Endothelial cell of hepatic sinusoid (primary cell): ENCODE data around the gene TRMT61A.
"Not testable (repeated sequence)": the region's sequence is repeated elsewhere in the genome, so short reads cannot be mapped to it uniquely, and the experiment has no call there.

Source experiments
- in situ Hi-C: cut with HindIII; loops from 2 replicates; pipeline ENCODE4 v1.10.0; 2017; ENCODE audit warnings: low sequenced_read_pairs

TRMT61A gene

DNA sequence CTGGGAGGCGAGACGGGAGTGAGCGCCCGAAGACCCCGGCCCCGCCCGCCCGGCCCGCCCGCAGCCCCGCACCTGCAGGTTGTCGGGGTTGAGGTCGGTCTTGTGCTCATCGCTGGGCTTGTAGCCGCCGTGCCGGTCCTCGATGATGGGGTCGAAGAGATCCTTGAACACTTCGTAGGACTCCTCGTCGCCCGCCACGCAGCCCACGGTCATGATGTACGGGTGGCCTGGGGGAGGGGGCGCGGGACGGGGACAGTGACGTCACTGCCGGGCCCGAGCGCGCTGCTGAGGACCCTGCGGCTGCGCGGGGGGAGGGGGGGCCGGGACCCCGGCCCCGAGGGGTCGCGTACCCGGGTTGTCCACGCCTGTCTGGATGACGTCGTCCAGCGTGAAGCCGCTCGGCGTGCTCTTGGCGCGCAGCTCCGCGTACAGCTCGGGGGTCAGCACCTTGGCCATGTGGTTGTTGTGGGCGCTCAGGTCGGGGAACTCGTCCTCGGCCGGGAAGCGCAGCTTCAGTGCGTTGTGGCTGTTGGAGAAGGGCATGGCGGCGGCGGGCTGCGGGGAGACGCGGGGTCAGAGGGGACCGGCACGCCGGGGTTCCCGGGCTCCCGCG, 6.9 kb upstream of the TRMT61A start:
- in situ Hi-C loops: loop anchor here (5.0 kb wide), 2 partner anchors 45 to 70 kb away; no protein-coding TSS in a partner anchor

GRCh38 chr14:103522649-103523574, 6.1 kb upstream of the TRMT61A start, which contains the start of gene CKB:
CKB (minus strand) TSS chr14:103522830; CDS start chr14:103522493, 337 bp downstream.
- in situ Hi-C loops: loop anchor here (5.0 kb wide), 2 partner anchors 46 to 69 kb away; no protein-coding TSS in a partner anchor

GRCh38 chr14:103523575-103523954, 5.4 kb upstream of the TRMT61A start:
- in situ Hi-C loops: loop anchor here (5.0 kb wide), 2 partner anchors 46 to 69 kb away; no protein-coding TSS in a partner anchor

- in situ Hi-C loops: loop anchor here (5.0 kb wide), 2 partner anchors 47 to 68 kb away; no protein-coding TSS in a partner anchor
Measured at GRCh38 chr14:103524002-103524935, 4.7 kb upstream of the TRMT61A start.

- in situ Hi-C loops: not testable (repeated sequence)
Measured at GRCh38 chr14:103525430-103526246, 3.4 kb upstream of the TRMT61A start.

DNA sequence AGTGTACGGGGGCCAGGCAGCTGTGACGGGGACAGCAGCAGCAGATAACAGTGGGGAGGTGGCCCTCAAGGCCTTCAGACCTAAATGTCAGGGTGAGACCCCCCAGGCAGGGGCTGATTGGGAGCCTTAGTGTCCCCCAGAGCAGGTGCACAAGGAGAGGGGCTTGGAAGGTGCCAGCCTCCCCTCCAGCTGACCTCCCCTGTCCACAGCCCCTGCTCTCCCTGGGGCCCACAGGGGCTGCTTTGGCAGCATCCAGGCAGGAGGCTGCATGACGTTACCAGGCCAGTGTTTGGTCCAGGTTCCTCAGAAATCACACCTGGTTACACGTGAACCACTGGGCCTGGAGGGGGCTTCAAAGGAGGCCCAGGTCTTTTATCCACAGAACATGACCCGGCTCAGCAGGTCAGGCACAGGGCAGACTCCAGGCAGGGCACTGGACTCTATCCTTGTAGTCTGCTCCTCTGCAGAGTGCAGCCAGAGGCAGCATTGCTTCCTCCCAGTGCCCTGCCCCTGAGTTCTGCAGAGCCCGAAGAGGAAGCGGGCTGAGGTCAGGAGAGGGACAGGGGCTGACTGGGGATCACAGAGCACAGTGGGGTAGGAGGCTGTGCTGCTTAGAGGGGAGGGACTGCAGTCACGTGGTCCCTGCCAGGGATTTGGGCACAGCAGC, 2.6 kb upstream of the TRMT61A start:
- in situ Hi-C loops: no loop called here

GRCh38 chr14:103526914-103527248, 2.1 kb upstream of the TRMT61A start:
- in situ Hi-C loops: no loop called here

- in situ Hi-C loops: no loop called here
Measured at GRCh38 chr14:103527408-103528145, 1.4 kb upstream of the TRMT61A start.

- in situ Hi-C loops: no loop called here
Measured at GRCh38 chr14:103528146-103528586, 830 bp upstream of the TRMT61A start.

DNA sequence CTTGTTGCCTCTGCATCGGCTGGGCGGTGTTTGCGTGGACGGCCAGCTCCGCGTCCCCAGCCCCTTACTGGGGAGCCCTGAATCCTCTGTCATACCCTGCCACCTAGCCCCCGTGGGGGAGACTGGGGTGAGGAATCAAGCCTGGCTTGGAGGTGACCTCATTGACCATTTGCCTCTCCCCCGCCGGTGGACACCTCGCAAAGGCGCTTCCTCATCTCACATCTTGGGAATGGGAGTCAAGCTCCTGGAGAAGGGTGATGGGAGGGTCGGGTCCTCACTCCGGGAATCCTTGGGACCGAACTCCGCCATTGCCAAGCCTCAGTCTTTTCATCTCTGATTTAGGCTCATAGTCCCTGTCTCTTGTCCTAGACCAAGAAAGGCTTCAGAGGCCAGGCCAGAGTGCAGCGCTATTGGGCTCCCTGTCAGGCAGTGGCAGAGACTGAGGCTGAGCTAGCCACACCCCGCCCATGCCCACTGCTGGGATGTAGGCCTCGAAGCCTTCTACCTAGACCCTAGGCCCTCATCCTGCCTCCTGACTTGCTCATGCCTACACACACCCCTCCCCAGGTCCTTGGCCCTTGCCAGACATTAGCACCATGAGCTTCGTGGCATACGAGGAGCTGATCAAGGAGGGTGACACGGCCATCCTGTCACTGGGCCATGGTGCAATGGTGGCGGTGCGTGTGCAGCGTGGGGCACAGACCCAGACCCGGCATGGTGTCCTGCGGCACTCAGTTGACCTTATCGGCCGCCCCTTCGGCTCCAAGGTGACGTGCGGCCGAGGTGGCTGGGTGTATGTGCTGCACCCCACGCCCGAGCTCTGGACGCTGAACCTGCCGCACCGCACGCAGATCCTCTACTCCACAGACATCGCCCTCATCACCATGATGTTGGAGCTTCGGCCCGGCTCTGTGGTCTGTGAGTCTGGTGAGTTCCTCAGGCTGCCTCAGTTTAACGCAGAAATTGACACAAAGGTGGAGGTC, 678 bp downstream of the TRMT61A start:
- in situ Hi-C loops: no loop called here

DNA sequence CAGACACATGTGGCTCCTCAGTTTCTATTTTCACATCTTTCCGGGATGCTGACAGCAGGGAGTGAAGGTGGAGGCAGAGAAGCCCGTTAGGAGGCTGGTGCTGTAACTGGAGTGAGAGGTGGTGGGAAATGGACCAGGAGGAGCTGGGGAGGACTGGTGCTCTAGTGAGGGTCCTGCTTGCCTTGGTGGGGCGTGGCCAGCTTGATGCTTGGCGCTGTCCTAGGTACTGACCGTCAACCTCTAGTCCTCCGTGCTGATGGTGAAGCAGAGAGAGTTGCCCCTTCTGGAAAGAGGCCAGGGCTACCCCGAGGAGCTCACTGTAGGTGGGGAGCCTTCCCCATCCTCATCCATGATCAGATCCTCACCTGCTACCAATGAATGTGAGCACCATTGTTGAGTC, 1.4 kb downstream of the TRMT61A start:
- in situ Hi-C loops: no loop called here

- in situ Hi-C loops: no loop called here
Measured at GRCh38 chr14:103530831-103531230, 1.8 kb downstream of the TRMT61A start.

- in situ Hi-C loops: no loop called here
Measured at GRCh38 chr14:103531421-103532215, 2.6 kb downstream of the TRMT61A start.

DNA sequence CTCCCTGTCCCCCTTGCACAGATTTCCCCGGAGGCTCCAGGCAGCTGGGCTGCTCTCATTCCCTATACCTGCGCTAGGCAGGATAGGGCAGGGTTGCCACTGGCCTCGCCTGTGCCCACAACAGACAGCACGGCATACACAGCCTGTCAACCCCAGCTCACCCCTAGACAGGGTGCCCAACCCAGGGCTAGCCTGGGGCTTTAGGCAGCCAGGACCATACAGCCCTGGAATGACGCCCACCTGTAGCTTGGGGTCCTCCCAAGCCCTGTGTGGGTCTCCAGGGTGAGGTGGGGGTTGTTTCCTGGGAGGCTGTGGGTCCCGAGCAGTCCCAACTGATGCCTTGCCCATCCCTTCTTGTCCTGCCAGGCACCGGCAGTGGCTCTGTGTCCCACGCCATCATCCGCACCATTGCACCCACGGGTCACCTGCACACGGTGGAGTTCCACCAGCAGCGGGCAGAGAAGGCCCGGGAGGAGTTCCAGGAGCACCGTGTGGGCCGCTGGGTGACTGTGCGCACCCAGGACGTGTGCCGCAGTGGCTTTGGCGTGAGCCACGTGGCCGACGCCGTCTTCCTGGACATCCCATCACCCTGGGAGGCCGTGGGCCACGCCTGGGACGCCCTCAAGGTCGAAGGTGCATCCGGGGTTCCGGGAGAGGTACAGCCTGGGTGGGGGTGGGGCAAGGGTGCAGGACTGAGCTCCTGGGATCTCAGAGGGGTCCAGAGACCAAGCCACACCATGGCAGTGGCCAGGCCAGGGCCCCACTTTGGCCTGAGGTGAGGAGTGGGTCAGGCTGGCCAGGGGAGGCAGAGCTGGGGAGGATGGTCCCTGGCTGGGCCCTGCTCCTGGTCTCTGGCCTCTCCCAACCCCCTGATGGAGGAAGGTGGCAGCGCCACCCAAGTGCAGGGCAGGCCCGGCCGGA, 3.5 kb downstream of the TRMT61A start:
- in situ Hi-C loops: no loop called here

DNA sequence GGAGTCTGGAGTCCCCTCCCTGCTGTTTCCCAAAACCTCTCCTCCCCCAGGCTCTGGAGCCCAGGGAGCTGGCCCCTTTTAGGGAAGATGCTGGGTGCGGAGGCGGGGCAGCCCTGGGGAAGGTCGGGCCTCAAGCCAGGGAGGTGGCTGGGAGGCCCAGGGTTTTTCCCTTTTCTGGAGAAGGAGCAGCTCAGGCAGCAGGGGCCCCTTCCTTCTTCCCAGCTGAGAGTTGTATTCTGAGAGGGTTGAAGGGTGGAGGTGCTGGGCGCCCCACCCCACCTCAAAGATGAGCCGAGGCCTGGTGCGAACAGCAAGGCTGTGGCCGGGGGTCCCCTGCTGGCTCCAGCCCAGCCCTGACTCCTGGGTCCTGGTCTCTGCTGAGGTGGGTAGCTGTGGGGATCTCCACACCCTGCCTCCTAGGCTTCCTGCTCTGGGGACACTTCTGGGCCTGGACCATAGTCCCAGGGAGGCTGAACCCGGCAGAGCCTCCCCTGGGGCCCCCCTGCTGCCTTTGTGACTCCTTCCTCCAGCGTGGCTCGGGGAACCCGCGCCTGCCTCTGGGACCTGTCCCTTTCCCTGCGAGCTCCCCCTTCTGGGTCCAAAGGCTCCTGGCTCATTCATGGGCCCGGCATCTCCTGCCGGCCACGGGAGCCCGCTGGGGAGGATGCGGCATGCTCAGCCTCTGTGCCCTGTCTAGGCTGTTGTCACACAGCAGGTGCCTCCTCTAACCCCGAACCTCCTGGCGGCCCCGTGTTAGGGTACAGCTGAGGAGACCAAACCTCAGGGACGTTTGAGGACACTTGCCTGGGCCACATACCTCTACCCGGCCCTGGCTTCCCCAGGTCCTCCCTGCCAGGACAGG, 4.4 kb downstream of the TRMT61A start:
- in situ Hi-C loops: no loop called here
